ENCODE data around the gene BCL11B.

GRCh38 chr14:99124482-99125105 is 147.4 kb downstream of the BCL11B start:
- TF ChIP-seq RXRA (IDR thresholded peaks at IDR 0.05) (no peak), CTCF (IDR thresholded peaks at IDR 0.05; ENCODE audit: low read depth, low read length, missing input control) (no peak), REST (IDR thresholded peaks at IDR 0.05) (no peak), MAX (IDR thresholded peaks at IDR 0.05) (no peak)

Data from liver (tissue), 3 donors.